GM19452 (cell line): ENCODE data around the gene DNAJC16.
"Not testable (repeated sequence)": the region's sequence is repeated elsewhere in the genome, so short reads cannot be mapped to it uniquely, and the experiment has no call there.

Experiments used
- ATAC-seq: cut with Tn5 transposase; IDR thresholded peaks from one replicate; pipeline ENCODE4 v1.9.1; 2021; ENCODE audit not compliant: unreplicated experiment

Gene DNAJC16

DNA sequence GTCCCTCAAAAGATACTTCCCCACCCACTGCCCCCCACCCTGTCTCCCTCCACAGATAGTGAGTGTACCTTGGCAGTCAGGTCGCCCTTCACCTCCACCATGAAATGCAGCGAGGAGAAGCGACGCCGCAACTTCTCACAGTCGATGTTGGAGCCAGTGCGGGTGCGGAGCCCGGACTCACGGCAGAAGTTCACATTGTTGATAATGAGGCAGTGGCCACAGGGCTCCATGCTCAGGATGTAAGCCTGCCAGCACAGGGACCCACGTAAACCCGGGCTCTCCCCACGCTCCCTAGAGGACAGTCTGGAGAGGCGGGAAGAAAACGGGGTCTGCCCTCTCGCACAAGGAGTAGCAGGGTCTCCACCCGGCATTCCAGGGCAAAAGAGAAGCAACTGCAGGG lies 19.8 kb upstream of the DNAJC16 start:
- ATAC-seq, result no peak

DNA sequence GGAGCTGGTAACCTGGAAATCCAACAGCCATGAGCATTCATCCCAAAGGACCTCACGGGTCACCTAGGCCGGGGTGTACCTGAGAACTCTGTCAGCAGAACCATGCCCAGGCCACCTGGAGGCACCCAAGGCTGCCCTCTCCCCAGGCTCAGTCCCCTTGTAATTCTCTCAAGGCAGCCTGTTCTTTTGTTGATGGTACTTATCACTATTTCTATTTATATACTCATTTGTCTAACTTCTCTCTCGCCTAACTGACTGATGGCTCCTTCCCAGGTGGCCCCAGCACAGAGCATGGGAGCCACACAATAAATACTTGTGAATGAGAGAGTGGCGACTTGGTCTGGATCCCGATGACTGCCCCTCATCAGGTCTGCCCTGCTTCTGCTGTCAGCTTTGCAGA lies 19.4 kb upstream of the DNAJC16 start:
- no peak for ATAC-seq

DNA sequence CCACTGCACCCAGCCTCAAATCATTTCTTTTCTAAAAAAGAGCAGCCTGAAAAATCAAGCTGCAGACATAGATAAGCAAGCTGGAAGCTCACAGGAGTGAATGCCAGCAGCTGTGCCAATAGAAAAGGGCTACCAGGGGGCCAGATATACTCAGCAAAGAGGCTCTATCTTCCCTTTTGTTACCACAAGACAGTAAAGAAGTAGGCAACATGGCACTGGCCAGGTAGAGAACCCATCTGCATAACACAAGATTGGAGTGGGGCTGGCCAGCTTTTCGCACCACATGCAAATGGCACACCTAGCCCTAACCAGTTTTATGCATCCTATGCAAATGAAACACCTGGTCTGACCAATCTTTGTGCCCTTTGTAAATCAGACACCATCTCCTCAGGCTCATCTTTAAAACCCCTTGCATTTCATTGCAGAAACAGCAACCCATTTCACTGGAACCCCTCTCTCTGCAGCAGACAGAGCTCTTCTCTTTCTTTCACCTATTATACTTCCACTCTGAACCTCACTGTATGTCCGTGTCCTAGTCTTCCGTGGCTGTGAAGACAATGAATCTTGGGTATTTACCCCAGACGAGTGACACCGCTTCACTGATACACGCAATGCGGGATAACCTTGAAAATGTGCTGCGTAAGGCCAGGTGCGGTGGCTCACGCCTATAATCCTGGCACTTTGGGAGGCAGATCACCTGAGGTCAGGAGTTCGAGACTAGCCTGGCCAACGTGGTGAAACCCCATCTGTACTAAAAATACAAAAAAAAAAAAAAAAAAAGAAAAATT lies 17.8 kb upstream of the DNAJC16 start:
- ATAC-seq, result no peak

DNA sequence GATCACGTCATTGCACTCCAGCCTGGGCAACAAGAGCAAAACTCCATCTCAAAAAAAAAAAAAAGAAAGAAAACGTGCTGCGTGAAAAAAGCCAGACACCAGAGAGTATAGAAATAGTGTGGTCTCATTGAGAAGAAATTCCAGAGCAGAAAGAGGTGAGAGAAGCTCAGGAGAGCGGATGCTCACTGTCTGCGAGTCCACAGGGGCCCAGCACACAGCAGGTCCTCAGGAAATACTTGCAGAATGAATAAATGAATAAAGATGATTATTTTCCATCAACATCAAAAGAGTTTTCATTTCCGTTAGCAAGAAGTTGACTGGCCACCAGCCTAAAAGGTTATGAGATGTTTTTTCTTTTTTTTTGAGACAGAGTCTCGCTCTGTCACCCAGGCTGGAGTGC lies 17.1 kb upstream of the DNAJC16 start:
- no peak for ATAC-seq

DNA sequence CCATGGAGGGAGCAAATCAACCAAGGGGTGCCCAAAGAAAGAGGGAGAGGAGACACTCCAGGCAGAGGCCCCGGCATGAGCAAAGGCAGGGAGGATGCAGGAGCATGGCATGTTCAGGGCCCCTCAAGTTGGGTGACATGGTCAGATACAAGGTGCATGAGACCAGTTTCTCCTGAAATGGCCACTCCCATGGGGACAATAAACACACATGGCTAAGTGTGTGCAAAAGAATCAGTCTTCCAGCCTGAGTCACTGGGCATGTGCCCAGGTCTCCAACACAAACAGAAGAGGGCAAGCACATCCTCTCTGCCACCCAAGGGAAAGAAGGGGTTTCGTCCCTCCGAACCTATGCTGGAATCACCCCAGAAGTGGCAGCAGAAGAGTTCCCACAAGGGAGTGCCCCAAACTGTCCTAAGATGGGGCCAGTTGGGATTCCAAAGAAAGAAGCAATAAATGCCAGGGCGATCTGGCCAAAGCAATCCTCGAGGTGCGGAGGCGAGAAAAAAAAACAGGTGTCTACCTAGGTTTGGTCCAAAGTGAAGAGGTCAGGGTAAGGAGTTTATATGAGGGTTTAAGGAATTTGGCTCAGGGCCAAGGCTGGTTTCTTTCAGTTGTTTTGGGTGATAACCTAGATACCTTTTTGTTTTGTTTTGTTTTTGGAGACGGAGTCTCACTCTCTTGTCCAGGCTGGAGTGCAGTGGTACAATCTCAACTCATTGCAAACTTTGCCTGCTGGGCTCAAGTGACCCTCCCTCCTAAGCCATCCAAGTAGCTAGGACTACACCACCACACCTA lies 15.8 kb upstream of the DNAJC16 start:
- no peak for ATAC-seq

DNA sequence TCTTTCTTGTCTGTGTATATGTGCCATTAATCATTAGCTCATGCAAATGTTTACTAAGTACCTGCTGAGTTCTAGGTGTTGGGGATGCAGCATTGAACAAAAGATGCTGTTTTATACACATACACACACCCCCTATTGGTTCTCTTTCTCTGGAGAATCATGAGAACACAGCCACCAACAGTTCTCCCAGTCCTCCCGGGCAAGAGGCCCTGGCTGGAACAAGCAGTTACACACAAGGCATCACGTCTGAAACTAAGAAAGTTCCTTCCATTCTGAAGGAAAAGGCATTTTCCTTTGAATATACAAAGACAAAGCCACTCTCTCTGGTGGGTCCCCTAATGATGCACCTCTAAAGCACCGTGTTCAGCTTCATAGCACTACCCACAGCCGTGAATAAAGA lies 13.5 kb upstream of the DNAJC16 start:
- no peak for ATAC-seq

DNA sequence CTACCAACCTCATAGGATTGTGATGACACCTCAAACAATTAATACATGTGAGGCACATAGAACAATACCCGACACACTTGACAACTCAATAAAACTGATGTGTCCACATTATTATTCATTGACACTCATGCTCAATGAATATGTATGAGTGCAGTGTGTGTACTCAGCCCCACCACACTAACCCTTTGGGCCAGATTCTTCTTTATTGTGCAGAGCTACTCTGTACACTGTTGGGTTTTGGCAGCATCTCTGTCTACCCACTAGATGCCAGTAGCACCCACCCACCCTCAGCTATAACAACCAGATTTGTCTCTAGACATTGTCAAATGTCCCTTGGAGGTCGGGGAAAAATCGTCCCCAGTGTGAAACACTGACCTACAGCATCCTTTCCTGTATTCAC lies 12.7 kb upstream of the DNAJC16 start:
- no peak for ATAC-seq

DNA sequence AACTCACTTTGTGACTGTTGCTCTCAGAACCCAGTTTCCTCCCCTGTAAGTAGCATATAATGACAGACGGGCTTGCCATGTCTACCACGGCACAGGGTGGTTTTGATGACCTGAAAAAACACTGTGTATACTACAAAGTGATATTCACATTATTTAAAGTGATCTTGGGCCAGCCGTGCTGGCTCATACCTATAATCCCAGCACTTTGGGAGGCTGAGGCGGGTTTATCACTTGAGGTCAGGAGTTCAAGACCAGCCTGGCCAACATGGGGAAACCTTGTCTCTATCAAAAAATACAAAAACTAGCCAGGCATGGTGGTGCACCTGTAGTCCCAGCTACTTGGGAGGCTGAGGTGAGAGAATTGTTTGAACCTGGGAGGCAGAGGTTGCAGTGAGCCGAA lies 12.1 kb upstream of the DNAJC16 start:
- ATAC-seq, result not testable (repeated sequence)

DNA sequence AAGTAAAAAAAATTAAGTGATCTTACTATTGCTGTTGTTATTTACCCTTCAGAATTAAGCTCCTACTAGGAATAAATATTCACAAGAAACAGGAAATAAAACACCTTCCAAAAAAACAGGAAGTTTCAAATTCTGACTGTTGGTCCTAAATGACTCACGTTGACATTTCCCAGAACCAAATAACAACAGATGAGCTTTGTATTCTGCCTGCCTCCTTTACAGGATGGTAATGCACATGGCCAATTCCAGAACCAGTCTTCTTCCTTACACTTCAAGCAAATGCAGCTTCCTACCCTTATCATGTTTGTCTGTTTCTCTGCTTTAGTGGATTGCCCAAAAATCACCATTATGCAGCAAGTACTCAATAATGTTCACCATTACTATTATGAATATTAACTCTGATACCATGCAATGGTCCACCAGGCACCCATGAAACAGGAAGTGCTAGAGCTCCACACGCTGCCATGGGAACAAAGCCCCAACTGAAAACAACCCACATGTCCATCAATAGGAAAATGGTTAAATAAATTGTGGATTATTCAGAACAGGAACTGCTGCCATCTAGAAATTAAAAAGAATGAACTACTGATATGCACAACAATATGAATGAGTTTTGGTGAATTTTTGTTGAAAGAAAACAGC lies 11.5 kb upstream of the DNAJC16 start:
- ATAC-seq, result no peak

DNA sequence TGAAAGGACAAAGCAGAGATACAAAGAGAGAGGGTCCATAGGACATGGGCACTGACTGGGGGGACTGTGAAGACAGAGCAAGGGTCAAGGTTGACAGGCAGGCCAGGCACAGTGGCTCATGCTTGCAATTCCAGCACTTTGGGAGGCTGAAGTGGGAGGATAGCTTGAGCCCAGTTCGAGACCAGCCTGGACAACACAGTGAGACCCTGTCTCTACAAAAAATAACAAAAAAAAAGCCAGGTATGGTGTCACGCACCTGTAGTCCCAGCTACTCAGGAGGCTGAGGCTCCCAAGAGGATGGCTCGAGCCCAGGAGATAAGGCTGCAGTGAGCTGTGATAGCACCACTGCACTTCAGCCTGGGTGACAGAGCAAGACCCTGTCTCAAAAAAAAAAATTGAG lies 7.0 kb upstream of the DNAJC16 start:
- no peak for ATAC-seq

DNA sequence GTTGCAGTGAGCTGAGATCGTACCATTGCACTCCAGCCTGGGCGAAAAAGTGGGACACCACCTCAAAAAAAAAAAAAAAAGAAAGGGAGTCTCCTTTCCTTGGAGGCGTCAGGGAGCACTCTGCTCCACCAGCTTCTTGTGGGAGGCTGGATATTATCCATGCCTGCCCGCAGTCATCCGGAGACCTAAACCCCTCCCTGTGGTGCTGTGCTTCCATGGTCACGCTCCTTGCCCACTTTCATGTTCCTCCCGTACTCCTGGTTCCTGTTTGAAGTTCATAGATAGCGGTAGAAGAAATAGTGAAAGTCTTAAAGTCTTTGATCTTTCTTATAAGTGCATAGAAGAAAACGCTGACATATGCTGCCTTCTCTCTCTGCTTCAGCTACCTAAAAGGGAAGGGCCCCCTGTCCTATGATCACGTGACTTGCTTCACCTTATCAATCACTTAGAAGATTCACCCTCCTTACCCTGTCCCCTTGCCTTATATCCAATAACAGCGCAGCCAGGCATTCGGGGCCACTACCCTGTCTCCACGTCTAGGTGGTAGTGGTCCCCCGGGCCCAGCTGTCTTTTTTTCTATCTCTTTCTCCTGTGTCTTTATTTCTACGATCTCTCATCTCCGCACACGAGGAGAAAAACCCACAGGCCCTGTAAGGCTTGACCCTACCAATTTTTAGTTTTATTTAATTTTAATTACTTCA lies 5.3 kb upstream of the DNAJC16 start:
- not testable (repeated sequence) for ATAC-seq

DNA sequence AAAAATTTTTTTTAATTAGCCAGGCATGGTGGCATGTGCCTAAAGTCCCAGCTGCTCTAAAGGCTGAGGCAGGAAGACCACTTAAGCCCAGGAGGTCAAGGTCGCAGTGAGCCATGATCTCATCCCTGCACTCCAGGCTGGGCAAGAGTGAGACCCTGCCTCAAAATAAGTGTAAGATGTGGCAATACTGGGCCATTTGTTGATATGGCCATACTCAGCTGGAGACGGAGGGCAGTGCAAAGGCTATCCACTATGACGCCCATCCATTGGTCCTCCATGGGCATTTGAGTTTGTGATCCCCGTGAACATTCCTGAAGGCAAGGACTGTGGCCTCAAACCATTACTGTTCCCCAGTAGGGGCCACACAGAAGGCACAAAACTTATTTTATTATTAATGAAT lies 4.1 kb upstream of the DNAJC16 start:
- ATAC-seq, result no peak

DNA sequence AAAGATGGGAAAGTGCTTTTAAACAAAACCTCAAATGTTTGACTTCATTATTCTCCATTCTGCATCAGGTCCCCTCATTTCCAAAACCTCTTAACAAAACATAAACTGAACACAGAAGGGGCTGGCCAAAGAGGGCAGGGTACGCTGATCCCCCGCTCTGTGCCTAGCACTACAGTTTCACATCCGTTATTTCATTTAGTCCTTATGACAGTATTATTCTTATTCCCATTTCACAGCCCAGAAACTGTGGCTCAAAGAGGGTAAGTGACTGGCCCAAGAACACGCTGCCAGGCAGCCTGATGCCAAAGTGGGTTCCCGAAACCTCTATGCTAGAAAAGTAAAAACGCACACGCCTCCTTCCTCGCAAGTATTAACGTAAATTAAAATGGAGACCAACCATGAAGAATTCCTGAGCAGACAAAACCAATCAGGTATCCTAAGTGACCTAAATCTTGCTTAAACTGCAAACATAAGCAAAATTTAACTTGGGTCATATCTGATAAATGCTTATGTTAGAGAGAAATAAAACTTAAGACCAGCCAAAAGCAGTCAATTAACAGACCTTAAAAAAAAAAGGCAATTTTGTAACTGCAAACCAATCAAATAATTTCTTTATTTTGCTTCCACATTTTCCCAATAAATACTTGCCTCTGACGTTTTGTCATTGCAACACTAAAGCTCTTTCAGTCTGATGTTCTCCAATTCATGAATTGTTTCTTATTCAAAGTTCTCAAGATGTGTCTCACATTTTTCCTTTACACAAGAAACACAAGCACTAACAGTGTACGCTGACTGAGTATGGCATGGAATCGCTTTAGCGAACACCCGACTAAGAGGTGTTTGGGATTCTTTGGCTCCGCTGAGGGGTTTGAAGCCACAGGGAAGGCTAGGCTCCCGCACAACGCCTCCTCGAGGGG lies 3.3 kb upstream of the DNAJC16 start:
- ATAC-seq, result no peak

DNA sequence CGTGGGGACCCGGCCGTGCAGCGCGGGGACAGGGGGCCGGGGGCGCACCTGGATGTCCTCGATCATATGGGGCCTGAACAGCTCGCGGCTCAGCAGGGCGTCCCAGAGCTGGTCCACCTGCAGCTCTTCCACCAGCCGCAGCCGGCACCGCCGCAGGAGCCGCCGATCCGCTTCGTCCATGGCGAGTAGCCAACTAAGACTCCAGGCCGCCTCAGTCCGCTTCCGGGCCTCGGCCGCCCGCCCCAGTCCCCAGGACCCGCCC lies 2.7 kb upstream of the DNAJC16 start, which contains the start of gene CASP9:
Gene CASP9, minus strand, starts transcription at position 195 of the 262 bp plus-strand sequence. Its CDS starts 15 bp downstream, at position 180.
- ATAC-seq, result no peak

DNA sequence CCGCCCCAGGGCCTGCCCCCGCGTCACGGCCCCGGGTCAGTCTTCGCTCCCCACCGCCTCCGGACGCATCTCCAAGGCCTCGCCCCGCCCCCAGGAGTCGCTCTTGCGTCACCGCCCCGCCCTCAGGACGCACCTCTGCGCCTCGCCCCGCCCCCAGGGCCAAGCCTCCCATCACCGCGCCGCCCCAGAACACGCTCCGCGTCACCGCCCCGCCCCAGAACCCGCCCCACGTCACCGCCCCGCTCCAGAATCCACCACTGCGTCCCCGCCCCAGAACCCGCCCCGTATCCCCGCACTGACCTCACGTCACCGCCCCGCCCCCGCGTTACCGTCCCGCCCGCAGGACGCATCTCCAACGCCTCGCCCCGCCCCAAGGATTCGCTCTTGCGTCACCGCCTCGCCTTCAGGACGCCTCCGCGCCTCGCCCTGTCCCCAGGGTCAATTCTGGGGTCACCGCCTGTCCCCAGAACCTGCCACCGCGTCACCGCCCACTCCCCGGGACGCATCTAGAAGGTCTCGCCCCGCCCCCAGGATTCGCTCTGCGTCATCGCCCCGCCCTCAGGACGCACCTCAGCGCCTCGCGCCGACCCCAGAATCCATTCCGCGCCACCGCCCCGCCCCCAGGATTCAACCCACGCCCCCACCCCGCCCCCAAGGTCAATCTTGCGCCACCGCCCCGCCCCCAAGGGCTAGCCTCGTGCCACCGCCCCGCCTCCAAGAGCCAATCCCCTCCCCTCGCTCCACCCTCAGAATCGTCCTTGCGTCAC lies 2.2 kb upstream of the DNAJC16 start:
- peak; percentile 45 for ATAC-seq

DNA sequence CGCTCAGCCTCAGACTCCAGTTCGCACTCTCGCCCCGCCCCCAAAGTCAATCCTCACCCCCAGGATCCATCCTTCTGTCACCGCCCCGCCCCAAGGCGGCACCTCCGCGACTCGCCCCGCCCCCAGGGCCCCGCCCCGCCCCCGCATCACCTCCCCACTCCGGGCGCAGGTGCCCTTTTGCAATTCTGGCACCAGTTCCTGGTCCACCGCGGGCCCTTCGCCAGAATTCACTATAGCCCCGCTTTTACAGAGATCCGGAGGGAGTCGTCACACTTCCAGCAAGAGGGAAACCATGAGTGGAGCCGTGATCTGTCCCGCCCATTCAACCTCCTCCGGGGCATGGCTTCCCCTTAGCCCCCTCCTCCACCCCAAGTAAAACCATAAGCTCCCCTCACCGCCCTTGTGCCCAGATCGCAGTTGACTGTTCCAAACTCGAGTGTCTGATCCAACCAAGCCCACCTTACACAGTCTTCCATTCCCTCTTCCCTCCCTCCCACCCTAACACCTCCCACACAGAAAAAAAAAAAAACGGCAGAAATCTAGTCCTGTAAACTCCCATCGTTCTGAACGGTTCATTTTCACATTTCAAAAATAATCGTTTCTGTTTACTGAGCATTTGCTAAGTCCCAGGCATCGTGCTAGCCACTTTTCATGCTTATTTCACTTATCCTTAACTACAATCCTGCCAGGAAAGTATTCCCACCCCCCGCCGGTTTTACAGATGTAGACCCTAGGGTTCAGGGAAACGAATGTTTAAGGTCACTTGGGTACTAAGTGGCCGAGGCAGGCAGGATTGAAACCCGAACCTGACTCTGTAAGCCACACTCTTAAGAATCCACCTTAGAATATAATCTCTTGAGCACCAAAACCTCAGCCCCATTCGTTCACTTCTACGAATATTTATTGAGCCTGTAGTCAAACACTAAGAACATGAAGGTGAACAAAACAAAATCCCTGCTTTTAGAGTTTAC lies 1.3 kb upstream of the DNAJC16 start:
- peak; percentile 36 for ATAC-seq

DNA sequence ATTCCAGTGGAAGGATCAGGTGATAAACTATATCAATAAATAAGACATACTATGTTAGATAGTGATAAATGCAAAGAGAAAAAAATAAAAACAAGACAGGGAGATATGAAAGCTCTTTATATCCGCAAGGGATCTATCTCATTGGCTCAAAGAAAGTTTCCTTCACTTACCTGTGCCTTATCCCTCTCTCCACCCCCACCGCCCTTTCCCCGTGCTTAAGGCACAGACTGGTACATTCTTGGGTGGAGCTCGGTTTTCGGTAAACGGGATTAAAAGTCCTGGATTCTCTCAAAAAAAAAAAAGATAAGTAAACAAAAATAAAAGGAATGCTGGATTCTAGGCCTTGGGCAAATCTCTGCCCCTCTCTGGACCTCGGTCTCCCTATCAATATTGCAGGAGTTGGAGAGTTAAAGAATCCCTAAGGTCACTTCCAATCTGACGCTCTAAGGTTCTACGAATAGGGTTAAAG lies 593 bp upstream of the DNAJC16 start:
- no peak for ATAC-seq

DNA sequence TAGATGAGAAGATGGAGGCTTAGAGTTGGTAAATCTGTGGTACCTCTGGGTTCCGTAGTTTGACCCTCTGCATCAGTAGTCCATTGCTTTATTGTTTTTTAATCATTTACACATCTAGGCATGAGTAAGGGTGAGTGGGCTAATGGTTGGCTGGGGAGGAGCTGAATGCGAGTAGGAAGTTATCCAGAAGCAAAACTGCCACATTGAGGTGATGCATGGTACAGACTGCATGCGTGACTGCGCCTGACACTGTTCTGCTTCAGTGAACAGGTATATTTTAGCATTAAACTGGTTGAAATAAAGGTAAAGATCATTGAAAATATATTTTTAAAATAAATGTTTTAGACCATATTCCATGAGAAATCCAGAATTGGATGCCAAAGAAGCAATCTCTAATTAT lies 4.4 kb downstream of the DNAJC16 start:
- ATAC-seq, result no peak
